ENCODE data around the gene NR6A1. TPM values are rescaled to one million over a fixed set of nuclear protein-coding genes. Genes with fewer than 3 reads are reported as not detected.
A peak's percentile ranks its signal among the peaks of the same experiment; 100 is the strongest.

NR6A1 gene
- total RNA-seq, 1 donor from 2014 or later = 1.2 TPM

- no peak for DNase-seq (ENCODE audit: extremely low spot score in 2 of 2)
- intact Hi-C loops (cut with DNase I) = no loop called here
- no peaks in the 10 kb centered on the region for H3K27me3 ChIP-seq
- H3K36me3 ChIP-seq = no peaks in the 10 kb centered on the region
- no peak overlapping the region for H3K27ac ChIP-seq
- H3K4me3 ChIP-seq = no peak overlapping the region
- TF ChIP-seq POLR2AphosphoS5 (IDR thresholded peaks at IDR 0.05; ENCODE audit: insufficient read depth in 1 of 2, low read depth in 1 of 2) (no peak), CTCF (IDR thresholded peaks at IDR 0.05) (no peak), POLR2A (IDR thresholded peaks at IDR 0.05) (no peak)
- no peaks in the 10 kb centered on the region for H3K4me1 ChIP-seq
- H3K9me3 ChIP-seq = no peaks in the 10 kb centered on the region
Observed at GRCh38 chr9:124671861-124672260, 99.2 kb downstream of the NR6A1 start.

- no peaks in the 10 kb centered on the region for H3K27me3 ChIP-seq
- H3K4me3 ChIP-seq = no peak overlapping the region
- H3K36me3 ChIP-seq = no peaks in the 10 kb centered on the region
- H3K9me3 ChIP-seq = no peaks in the 10 kb centered on the region
- H3K4me1 ChIP-seq = no peaks in the 10 kb centered on the region
- no peak for TF ChIP-seq POLR2AphosphoS5 (IDR thresholded peaks at IDR 0.05; ENCODE audit: insufficient read depth in 1 of 2, low read depth in 1 of 2)
- no peak overlapping the region for H3K27ac ChIP-seq
- DNase-seq (ENCODE audit: extremely low spot score in 2 of 2) = no peak
- intact Hi-C loops (cut with DNase I) = no loop called here
Observed at GRCh38 chr9:124666642-124667041, 104.5 kb downstream of the NR6A1 start.

- DNase-seq (ENCODE audit: extremely low spot score in 2 of 2) = no peak
- H3K9me3 ChIP-seq = no peaks in the 10 kb centered on the region
- H3K36me3 ChIP-seq = no peaks in the 10 kb centered on the region
- H3K4me1 ChIP-seq = no peaks in the 10 kb centered on the region
- TF ChIP-seq CTCF (IDR thresholded peaks at IDR 0.05) = no peak
- TF ChIP-seq POLR2A (IDR thresholded peaks at IDR 0.05) = no peak
- TF ChIP-seq POLR2AphosphoS5 (IDR thresholded peaks at IDR 0.05; ENCODE audit: insufficient read depth in 1 of 2, low read depth in 1 of 2) = peak in 1 of 2 donors; percentile 63
- intact Hi-C loops (cut with DNase I) = no loop called here
- no peaks in the 10 kb centered on the region for H3K27me3 ChIP-seq
- no peak overlapping the region for H3K4me3 ChIP-seq
- no peak overlapping the region for H3K27ac ChIP-seq
Observed at GRCh38 chr9:124665391-124666058, 105.6 kb downstream of the NR6A1 start.

GRCh38 chr9:124664143-124664542, 107.0 kb downstream of the NR6A1 start:
- Histone ChIP-seq H3K27ac (no peak overlapping the region), H3K36me3 (no peaks in the 10 kb centered on the region), H3K4me1 (peaks cover 11% of the 10 kb centered on the region), H3K9me3 (no peaks in the 10 kb centered on the region), H3K27me3 (no peaks in the 10 kb centered on the region), H3K4me3 (no peak overlapping the region)
- intact Hi-C loops (cut with DNase I) = no loop called here
- DNase-seq (ENCODE audit: extremely low spot score in 2 of 2) = no peak
- no peak for TF ChIP-seq POLR2A (IDR thresholded peaks at IDR 0.05)
- no peak for TF ChIP-seq POLR2AphosphoS5 (IDR thresholded peaks at IDR 0.05; ENCODE audit: insufficient read depth in 1 of 2, low read depth in 1 of 2)
- no peak for TF ChIP-seq CTCF (IDR thresholded peaks at IDR 0.05)

- Histone ChIP-seq H3K36me3 (no peaks in the 10 kb centered on the region), H3K27ac (no peak overlapping the region), H3K4me3 (no peak overlapping the region), H3K9me3 (no peaks in the 10 kb centered on the region), H3K27me3 (no peaks in the 10 kb centered on the region), H3K4me1 (peaks cover 14% of the 10 kb centered on the region)
- TF ChIP-seq CTCF (IDR thresholded peaks at IDR 0.05) (no peak), POLR2A (IDR thresholded peaks at IDR 0.05) (no peak), POLR2AphosphoS5 (IDR thresholded peaks at IDR 0.05; ENCODE audit: insufficient read depth in 1 of 2, low read depth in 1 of 2) (no peak)
- intact Hi-C loops (cut with DNase I) = no loop called here
- DNase-seq (ENCODE audit: extremely low spot score in 2 of 2) = no peak
Observed at GRCh38 chr9:124663046-124663961, 107.8 kb downstream of the NR6A1 start.
